Natural killer cell (primary cell): ENCODE measurements around the gene ARID1B. TPM values are rescaled to one million over a fixed set of nuclear protein-coding genes. Genes with fewer than 3 reads are reported as not detected.
A peak's percentile ranks its signal among the peaks of the same experiment; 100 is the strongest.

Experiments
- ATAC-seq, 3 donors: fragments of 150-1000 bp in 2 of 3; fragments of 200-7000 bp in 1 of 3; cut with Tn5 transposase; 1 replicate in 1 of 3; 2 replicates in 2 of 3; pipeline ENCODE4 v1.10.0; 2021; ENCODE audit warnings: mild to moderate bottlenecking in 2 of 3, moderate library complexity in 2 of 3
- DNase-seq, 2 donors: peaks; one replicate each; pipeline versions ENCODE4 v3.0.0 to v3.0.0-alpha.2; 2013 to 2021; ENCODE audit warnings: mixed read lengths in 1 of 2
- H3K27ac ChIP-seq: one replicate; pipeline ENCODE4 v1.5.1; 2013; ENCODE audit warnings: mild to moderate bottlenecking, low read length
- H3K27me3 ChIP-seq: one replicate; pipeline ENCODE4 v1.6.1; 2013; ENCODE audit warnings: low read length; ENCODE audit not compliant: control insufficient read depth, insufficient read depth
- H3K36me3 ChIP-seq: one replicate; pipeline ENCODE4 v1.6.1; 2013; ENCODE audit warnings: low read length; ENCODE audit not compliant: control insufficient read depth, insufficient read depth
- H3K4me1 ChIP-seq: one replicate; pipeline ENCODE4 v1.6.1; 2013; ENCODE audit warnings: low read length; ENCODE audit not compliant: control insufficient read depth, insufficient read depth
- H3K4me3 ChIP-seq: one replicate; pipeline ENCODE4 v1.5.1; 2013; ENCODE audit warnings: low read length
- H3K9me3 ChIP-seq: one replicate; pipeline ENCODE4 v1.6.1; 2013; ENCODE audit warnings: low read length; ENCODE audit not compliant: control insufficient read depth, insufficient read depth
- H3K27ac Mint-ChIP-seq, 2 donors: one replicate each; pipeline ENCODE4 v1.8.0; 2022; ENCODE audit warnings: mild to moderate bottlenecking in 2 of 2, mixed read lengths in 2 of 2, moderate library complexity in 1 of 2
- H3K27me3 Mint-ChIP-seq, 2 donors: one replicate each; pipeline ENCODE4 v1.8.0; 2022; ENCODE audit warnings: low read depth in 2 of 2, mixed read lengths in 2 of 2
- H3K36me3 Mint-ChIP-seq: one replicate; pipeline ENCODE4 v1.8.0; 2022; ENCODE audit warnings: mixed read lengths
- H3K4me1 Mint-ChIP-seq, 2 donors: one replicate each; pipeline ENCODE4 v1.8.0; 2022; ENCODE audit warnings: mixed read lengths in 2 of 2
- H3K4me3 Mint-ChIP-seq: one replicate; pipeline ENCODE4 v1.8.0; 2022; ENCODE audit warnings: mild to moderate bottlenecking, moderate library complexity, mixed read lengths
- H3K9me3 Mint-ChIP-seq, 2 donors: one replicate each; pipeline ENCODE4 v1.8.0; 2022; ENCODE audit warnings: mixed read lengths in 2 of 2
- CTCF ChIP-seq: fragments of 200-600 bp; IDR thresholded peaks from one replicate; pipeline ENCODE4 v1.8.0; 2022; ENCODE audit warnings: antibody characterized with exemption
- WGBS: methylation state at CpG from one replicate; pipeline ENCODE4 v1.1.7; 2013; ENCODE audit warnings: missing lambda C conversion rate; ENCODE audit not compliant: insufficient coverage; 5-methylcytosine and 5-hydroxymethylcytosine counted together
- intact Hi-C: fragments of 100-400 bp; cut with micrococcal nuclease; formaldehyde crosslinking; loops from one replicate; pipeline ENCODE4 v1.14.2; 2022
- total RNA-seq, 4 donors: library from RNA; stranded (reverse); fragments of 120-200 nt in 1 of 4; gene quantifications; one replicate each; pipeline versions ENCODE4 v1.2.3 to v1.2.4, GENCODE V29; 2013 to 2022

ARID1B gene
- total RNA-seq, 3 donors from 2014 or later (not counting 1 experiment from before 2014, with no cell fraction given) = 180 to 201 (median 189) TPM

GRCh38 chr6:156803353-156803752 lies 26.2 kb downstream of the ARID1B start:
- no peak for ATAC-seq
- H3K4me3 Mint-ChIP-seq = peak overlapping the region; percentile 11

GRCh38 chr6:156804402-156804801 lies 27.2 kb downstream of the ARID1B start:
- 54% methylated on average over 2 of the region's 4 CpGs for WGBS
- Histone ChIP-seq H3K36me3 (no peaks in the 10 kb centered on the region), H3K4me1 (peaks cover 18% of the 10 kb centered on the region), H3K9me3 (no peaks in the 10 kb centered on the region), H3K27me3 (no peaks in the 10 kb centered on the region), H3K27ac (no peak overlapping the region), H3K4me3 (no peak overlapping the region)
- Mint-ChIP-seq H3K4me3 (no peak overlapping the region), H3K27me3 (no peaks in the 10 kb centered on the region), H3K27ac (peak overlapping the region; percentile 14 to 72), H3K9me3 (no peaks in the 10 kb centered on the region), H3K4me1 (peaks cover 79 to 81% of the 10 kb centered on the region in 2 donors), H3K36me3 (no peaks in the 10 kb centered on the region)
- ATAC-seq (peak in 1 of 3 donors; percentile 22), DNase-seq (no peak)
- intact Hi-C loops = no loop called here
- no peak for TF ChIP-seq CTCF

More at GRCh38 chr6:156803353-156803752, 26.2 kb downstream of the ARID1B start:
- intact Hi-C loops = no loop called here
- no peaks in the 10 kb centered on the region for H3K9me3 Mint-ChIP-seq
- no peaks in the 10 kb centered on the region for H3K36me3 Mint-ChIP-seq
- H3K27me3 ChIP-seq = no peaks in the 10 kb centered on the region
- H3K4me3 ChIP-seq = no peak overlapping the region
- H3K4me1 ChIP-seq = peaks cover 14% of the 10 kb centered on the region
- no peaks in the 10 kb centered on the region for H3K27me3 Mint-ChIP-seq
- TF ChIP-seq CTCF = no peak
- no peak for DNase-seq
- 36% methylated on average over 1 of the region's 2 CpGs for WGBS
- no peaks in the 10 kb centered on the region for H3K36me3 ChIP-seq
- no peak overlapping the region for H3K27ac ChIP-seq
- H3K27ac Mint-ChIP-seq = peak overlapping the region; percentile 14 to 72
- no peaks in the 10 kb centered on the region for H3K9me3 ChIP-seq
- peaks cover 79 to 81% of the 10 kb centered on the region in 2 donors for H3K4me1 Mint-ChIP-seq

GRCh38 chr6:156806155-156806554 lies 29.0 kb downstream of the ARID1B start:
- H3K9me3 ChIP-seq = no peaks in the 10 kb centered on the region
- H3K4me3 ChIP-seq = no peak overlapping the region
- Mint-ChIP-seq H3K36me3 (no peaks in the 10 kb centered on the region), H3K9me3 (peaks cover 2% of the 10 kb centered on the region in 2 donors), H3K27me3 (no peaks in the 10 kb centered on the region), H3K4me3 (no peak overlapping the region), H3K27ac (peak overlapping the region in 1 of 2 donors; percentile 64), H3K4me1 (peaks cover 94 to 96% of the 10 kb centered on the region in 2 donors)
- H3K4me1 ChIP-seq = peaks cover 21% of the 10 kb centered on the region
- WGBS = 100% methylated on average over 1 of the region's 4 CpGs
- no peak for TF ChIP-seq CTCF
- DNase-seq (no peak), ATAC-seq (no peak)
- H3K36me3 ChIP-seq = no peaks in the 10 kb centered on the region
- intact Hi-C loops = no loop called here
- H3K27ac ChIP-seq = no peak overlapping the region
- no peaks in the 10 kb centered on the region for H3K27me3 ChIP-seq

- no peak for DNase-seq
- 92% methylated on average over 9 of the region's 11 CpGs for WGBS
- H3K27ac ChIP-seq = no peak overlapping the region
- H3K27me3 Mint-ChIP-seq = no peaks in the 10 kb centered on the region
- no peaks in the 10 kb centered on the region for H3K27me3 ChIP-seq
- peaks cover 2% of the 10 kb centered on the region in 2 donors for H3K9me3 Mint-ChIP-seq
- H3K27ac Mint-ChIP-seq = peak overlapping the region in 1 of 2 donors; percentile 64
- H3K4me3 Mint-ChIP-seq = no peak overlapping the region
- no peak for TF ChIP-seq CTCF
- intact Hi-C loops = no loop called here
- no peak for ATAC-seq
- H3K4me3 ChIP-seq = no peak overlapping the region
- H3K36me3 ChIP-seq = no peaks in the 10 kb centered on the region
- H3K36me3 Mint-ChIP-seq = no peaks in the 10 kb centered on the region
- peaks cover 96% of the 10 kb centered on the region in 2 donors for H3K4me1 Mint-ChIP-seq
- H3K4me1 ChIP-seq = peaks cover 18% of the 10 kb centered on the region
- no peaks in the 10 kb centered on the region for H3K9me3 ChIP-seq
Observed at GRCh38 chr6:156807028-156807427, 29.9 kb downstream of the ARID1B start.
